Activated CD8-positive, alpha-beta T cell treated with anti-CD3 and anti-CD28 coated beads for 36 hours (primary cell): ENCODE data around the gene GOLGA6B. TPM values are rescaled to one million over a fixed set of nuclear protein-coding genes. Genes with fewer than 3 reads are reported as not detected.
"Not testable (repeated sequence)": the region's sequence is repeated elsewhere in the genome, so short reads cannot be mapped to it uniquely, and the experiment has no call there.

Experiments used
- ATAC-seq: fragments of 200-7000 bp; cut with Tn5 transposase; one replicate; pipeline ENCODE4 v1.10.0; 2021; ENCODE audit warnings: mild to moderate bottlenecking, moderate library complexity
- CTCF ChIA-PET: fragments of 350-600 bp; sonication (Branson Sonifier 250); formaldehyde crosslinking; loops from one replicate; lab custom pipeline; 2021; ENCODE audit warnings: antibody characterized with exemption; lab: Charles Lee
- POLR2A ChIA-PET: fragments of 350-600 bp; sonication (Branson Sonifier 250); formaldehyde crosslinking; loops from one replicate; lab custom pipeline; 2021; ENCODE audit warnings: antibody characterized with exemption; lab: Charles Lee
- DNase-seq: peaks from one replicate; pipeline ENCODE4 v3.0.0-alpha.2; 2020
- H3K27ac Mint-ChIP-seq: one replicate; pipeline ENCODE4 v1.8.0; 2021; ENCODE audit warnings: mild to moderate bottlenecking, mixed read lengths
- H3K27me3 Mint-ChIP-seq: one replicate; pipeline ENCODE4 v1.8.0; 2021; ENCODE audit warnings: mixed read lengths
- H3K36me3 Mint-ChIP-seq: one replicate; pipeline ENCODE4 v1.8.0; 2021; ENCODE audit warnings: low read depth, mixed read lengths
- H3K4me1 Mint-ChIP-seq: one replicate; pipeline ENCODE4 v1.8.0; 2021; ENCODE audit warnings: low read depth, mixed read lengths
- H3K4me3 Mint-ChIP-seq: one replicate; pipeline ENCODE4 v1.8.0; 2021; ENCODE audit warnings: mild to moderate bottlenecking, moderate library complexity, mixed read lengths
- H3K9me3 Mint-ChIP-seq: one replicate; pipeline ENCODE4 v1.8.0; 2021; ENCODE audit warnings: mixed read lengths
- CTCF ChIP-seq: fragments of 200-600 bp; IDR thresholded peaks from one replicate; pipeline ENCODE4 v1.8.0; 2022; ENCODE audit warnings: antibody characterized with exemption, mild to moderate bottlenecking
- intact Hi-C: fragments of 100-400 bp; cut with micrococcal nuclease; formaldehyde crosslinking; loops from one replicate; pipeline ENCODE4 v1.10.0; 2022
- total RNA-seq, 2 experiments: library from RNA; stranded (reverse); gene quantifications; one replicate each; pipeline ENCODE4 v1.2.3, GENCODE V29; 2021

Gene GOLGA6B
- total RNA-seq, 2 experiments from 2014 or later: not detected

- ATAC-seq: no peak
- H3K4me1 Mint-ChIP-seq: peaks cover 11% of the 10 kb centered on the region
- no peak for DNase-seq
- intact Hi-C loops: no loop called here
- TF ChIP-seq CTCF: no peak
- H3K27me3 Mint-ChIP-seq: no peaks in the 10 kb centered on the region
- POLR2A ChIA-PET: no interaction called here
- H3K27ac Mint-ChIP-seq: no peak overlapping the region
- H3K9me3 Mint-ChIP-seq: no peaks in the 10 kb centered on the region
- no peak overlapping the region for H3K4me3 Mint-ChIP-seq
- CTCF ChIA-PET: interaction anchor here (1.4 kb wide), 1 partner anchor 89 kb away, joined by 4 read pairs; no protein-coding TSS in a partner anchor
- H3K36me3 Mint-ChIP-seq: peaks cover 2% of the 10 kb centered on the region
Measured at GRCh38 chr15:72688697-72689096, 34.2 kb downstream of the GOLGA6B start.

DNA sequence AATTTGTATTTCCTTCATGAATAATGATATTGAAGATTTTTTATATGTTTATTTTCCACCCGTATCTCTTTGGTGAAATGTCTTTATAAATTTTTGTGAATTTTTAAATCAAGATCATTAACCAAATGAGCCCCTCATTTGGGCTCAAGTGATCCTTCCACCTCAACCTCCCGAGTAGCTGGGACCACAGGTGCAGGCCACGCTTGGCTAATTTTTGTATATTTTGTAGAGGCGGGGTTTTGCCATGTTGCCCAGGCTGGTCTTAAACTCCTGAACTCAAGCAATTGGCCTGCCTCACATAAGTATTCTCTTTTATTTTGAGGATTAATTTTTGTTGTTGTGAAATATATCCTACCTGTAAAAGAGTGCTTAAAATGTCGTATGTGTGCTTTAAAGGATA is 36.4 kb downstream of the GOLGA6B start:
- TF ChIP-seq CTCF: no peak
- DNase-seq (no peak), ATAC-seq (no peak)
- POLR2A ChIA-PET: no interaction called here
- intact Hi-C loops: no loop called here
- Mint-ChIP-seq H3K4me3 (no peak overlapping the region), H3K4me1 (peaks cover 15% of the 10 kb centered on the region), H3K27me3 (no peaks in the 10 kb centered on the region), H3K27ac (no peak overlapping the region), H3K9me3 (no peaks in the 10 kb centered on the region), H3K36me3 (peaks cover 2% of the 10 kb centered on the region)
- CTCF ChIA-PET: interaction anchor here (0.8 to 1.0 kb wide), 2 partner anchors 20 to 91 kb away, joined by 3 read pairs; no protein-coding TSS in a partner anchor

GRCh38 chr15:72698938-72699337 is 44.4 kb downstream of the GOLGA6B start:
- no peak for TF ChIP-seq CTCF
- intact Hi-C loops: no loop called here
- ChIA-PET POLR2A (interaction anchor here (0.7 kb wide), 1 partner anchor 379 kb away, joined by 5 read pairs; no protein-coding TSS in a partner anchor), CTCF (interaction anchor here (0.9 to 2.1 kb wide), 2 partner anchors 13 to 23 kb away, joined by 3 to 5 read pairs; partner anchors contain the start of genes BBS4 and HIGD2B)
- Mint-ChIP-seq H3K4me1 (peaks cover 14% of the 10 kb centered on the region), H3K4me3 (no peak overlapping the region), H3K36me3 (peaks cover 2% of the 10 kb centered on the region), H3K27me3 (no peaks in the 10 kb centered on the region), H3K27ac (no peak overlapping the region), H3K9me3 (no peaks in the 10 kb centered on the region)
- no peak for ATAC-seq
- no peak for DNase-seq

DNA sequence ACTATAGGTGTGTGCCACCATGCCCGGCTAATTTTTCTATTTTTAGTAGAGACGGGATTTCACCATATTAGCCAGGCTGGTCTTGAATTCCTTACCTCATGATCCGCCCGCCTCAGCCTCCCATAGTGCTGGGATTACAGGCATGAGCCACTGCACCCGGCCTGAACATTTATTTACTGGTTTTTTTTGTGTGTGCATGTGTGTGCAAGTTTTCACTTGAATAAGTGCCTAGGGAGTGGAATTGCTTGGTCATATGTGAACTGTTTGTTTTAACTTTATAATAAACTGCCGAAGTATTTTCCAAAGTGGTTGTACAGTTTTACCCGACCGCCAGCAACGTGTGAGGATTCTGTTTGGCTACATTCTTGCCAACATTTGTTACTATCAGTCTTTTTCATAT is 45.6 kb downstream of the GOLGA6B start:
- Mint-ChIP-seq H3K27me3 (no peaks in the 10 kb centered on the region), H3K9me3 (no peaks in the 10 kb centered on the region), H3K36me3 (peaks cover 2% of the 10 kb centered on the region), H3K4me1 (peaks cover 7% of the 10 kb centered on the region), H3K27ac (no peak overlapping the region), H3K4me3 (no peak overlapping the region)
- ChIA-PET CTCF (no interaction called here), POLR2A (no interaction called here)
- TF ChIP-seq CTCF: no peak
- no peak for DNase-seq
- ATAC-seq: no peak
- intact Hi-C loops: no loop called here

DNA sequence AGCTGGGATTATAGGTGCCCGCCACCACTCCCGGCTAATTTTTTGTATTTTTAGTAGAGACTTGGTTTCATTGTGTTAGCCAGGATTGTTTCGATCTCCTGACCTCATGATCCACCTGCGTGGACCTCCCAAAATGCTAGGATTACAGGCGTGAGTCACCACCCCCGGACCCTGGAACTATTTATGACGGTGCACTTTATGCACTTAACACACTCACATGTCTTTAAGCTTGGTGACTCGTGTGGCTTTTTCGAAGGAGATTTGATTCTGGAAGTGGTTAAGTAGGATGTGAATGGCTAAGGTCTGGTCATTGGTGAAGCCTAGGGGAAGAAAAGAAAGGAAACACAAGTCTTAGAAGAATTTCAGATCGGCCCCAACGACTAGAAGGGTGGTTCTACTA is 51.8 kb downstream of the GOLGA6B start:
- intact Hi-C loops: no loop called here
- no peaks in the 10 kb centered on the region for H3K9me3 Mint-ChIP-seq
- no peak overlapping the region for H3K4me3 Mint-ChIP-seq
- no peak for TF ChIP-seq CTCF
- no peak overlapping the region for H3K27ac Mint-ChIP-seq
- no peaks in the 10 kb centered on the region for H3K27me3 Mint-ChIP-seq
- POLR2A ChIA-PET: interaction anchor here (0.6 to 0.7 kb wide), 2 partner anchors 43 to 200 kb away, joined by 3 read pairs; no protein-coding TSS in a partner anchor
- peaks cover 2% of the 10 kb centered on the region for H3K4me1 Mint-ChIP-seq
- DNase-seq: no peak
- no peak for ATAC-seq
- CTCF ChIA-PET: interaction anchor here (1.8 kb wide), 1 partner anchor 16 kb away, joined by 12 read pairs; no protein-coding TSS in a partner anchor
- peaks cover 5% of the 10 kb centered on the region for H3K36me3 Mint-ChIP-seq

DNA sequence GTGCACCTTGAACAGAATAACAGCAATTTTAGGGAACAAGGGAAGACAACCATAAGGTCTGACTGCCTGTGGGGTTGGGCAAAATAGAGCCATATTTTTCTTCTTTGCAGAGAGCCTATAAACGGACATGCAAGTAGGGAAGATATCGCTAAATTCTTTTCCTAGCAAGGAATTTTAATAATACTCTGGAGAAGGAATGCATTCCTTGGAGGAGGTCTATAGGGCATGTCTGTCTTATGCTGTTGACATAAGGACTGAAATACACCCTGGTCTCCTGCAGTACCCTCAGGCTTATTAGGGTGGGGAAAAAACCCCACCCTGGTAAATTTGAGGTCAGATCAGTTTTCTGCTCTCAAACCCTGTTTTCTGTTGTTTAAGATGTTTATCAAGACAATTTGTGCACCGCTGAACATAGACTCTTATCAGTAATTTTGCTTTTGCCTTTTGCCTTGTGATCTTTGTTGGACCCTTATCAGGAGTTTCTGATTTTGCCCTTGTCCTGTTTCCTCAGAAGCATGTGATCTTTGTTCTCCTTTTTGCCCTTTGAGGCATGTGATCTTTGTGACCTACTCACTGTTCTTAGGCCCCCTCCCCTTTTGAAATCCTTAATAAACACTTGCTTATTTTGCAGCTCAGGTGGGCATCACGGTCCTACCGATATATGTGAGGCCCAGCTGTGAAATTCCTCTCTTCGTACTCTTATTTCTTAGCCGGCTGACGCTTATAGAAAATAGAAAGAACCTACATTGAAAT is 54.2 kb downstream of the GOLGA6B start:
- POLR2A ChIA-PET, DNase-seq, ATAC-seq, H3K4me3 Mint-ChIP-seq, H3K27ac Mint-ChIP-seq, intact Hi-C loops, H3K36me3 Mint-ChIP-seq, H3K27me3 Mint-ChIP-seq, H3K9me3 Mint-ChIP-seq, H3K4me1 Mint-ChIP-seq: not testable (repeated sequence)
- CTCF ChIA-PET: interaction anchor here (1.1 to 3.5 kb wide), 2 partner anchors 14 to 38 kb away, joined by 3 to 18 read pairs; no protein-coding TSS in a partner anchor
